SH-SY5Y (cell line): ENCODE results near the gene ADAT3.

ENCODE experiments used
- GATA2 ChIP-seq: IDR thresholded peaks from 2 replicates; pipeline ENCODE4 v1.6.1; 2011; ENCODE audit warnings: mild to moderate bottlenecking, low read depth, low read length
- GATA3 ChIP-seq: IDR thresholded peaks from 2 replicates; pipeline ENCODE4 v1.6.1; 2011; ENCODE audit warnings: low read depth, mild to moderate bottlenecking, low read length, moderate library complexity

GRCh38 chr19:1893791-1894190 lies 11.4 kb upstream of the ADAT3 start:
- TF ChIP-seq GATA2 (no peak), GATA3 (no peak)
